Subcutaneous abdominal adipose tissue (tissue), 5 donors: ENCODE data around the gene SLC25A42.

Experiments used
- H3K27ac ChIP-seq: one replicate; pipeline ENCODE4 v1.7.0; 2013; ENCODE audit warnings: low read depth, mild to moderate bottlenecking, inconsistent platforms, low read length, moderate library complexity
- H3K27me3 ChIP-seq, 5 donors: one replicate each; pipeline ENCODE4 v1.7.0; 2013; ENCODE audit warnings: low read length in 5 of 5, inconsistent platforms in 1 of 5; ENCODE audit not compliant: control insufficient read depth in 5 of 5, insufficient read depth in 4 of 5
- H3K36me3 ChIP-seq, 5 donors: one replicate each; pipeline ENCODE4 v1.7.0; 2013; ENCODE audit warnings: low read length in 5 of 5; ENCODE audit not compliant: control insufficient read depth in 5 of 5, insufficient read depth in 5 of 5
- H3K4me1 ChIP-seq, 5 donors: one replicate each; pipeline ENCODE4 v1.7.0; 2013; ENCODE audit warnings: low read length in 5 of 5, mild to moderate bottlenecking in 3 of 5, moderate library complexity in 1 of 5; ENCODE audit not compliant: control insufficient read depth in 5 of 5, insufficient read depth in 5 of 5
- H3K4me3 ChIP-seq, 5 donors: one replicate each; pipeline ENCODE4 v1.7.0; 2013; ENCODE audit warnings: low read length in 5 of 5, low read depth in 1 of 5
- H3K9ac ChIP-seq, 5 donors: one replicate each; pipeline ENCODE4 v1.7.0; 2013; ENCODE audit warnings: low read length in 5 of 5, mild to moderate bottlenecking in 4 of 5, moderate library complexity in 3 of 5
- H3K9me3 ChIP-seq, 5 donors: one replicate each; pipeline ENCODE4 v1.7.0; 2013; ENCODE audit warnings: low read length in 5 of 5; ENCODE audit not compliant: control insufficient read depth in 5 of 5
- donor health status: healthy.
- donor health status: healthy.
- donor health status: healthy.
- donor health status: healthy.
- donor health status: healthy.

SLC25A42 gene

DNA sequence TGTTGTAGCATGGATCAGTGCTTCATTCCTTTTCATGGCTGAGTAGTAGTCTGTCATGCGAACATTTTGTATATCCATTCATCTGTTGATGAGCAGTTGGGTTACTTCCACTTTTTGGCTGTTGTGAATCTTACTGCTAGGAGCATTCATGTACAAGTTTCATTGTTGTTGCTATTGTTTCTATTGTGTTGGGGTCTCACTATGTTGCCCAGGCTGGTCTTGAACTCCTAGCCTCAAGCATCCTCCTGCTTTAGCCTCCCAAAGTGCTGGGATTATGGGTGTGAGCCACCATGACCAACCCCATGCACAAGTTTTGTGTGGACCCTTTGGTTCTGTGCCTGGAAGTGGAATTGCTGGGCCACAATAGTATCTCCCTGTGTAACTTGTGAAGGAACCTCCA is 15.8 kb downstream of the SLC25A42 start:
- Histone ChIP-seq H3K9me3 (no peaks in the 10 kb centered on the region), H3K36me3 (peaks cover 0 to 14% (median 9%) of the 10 kb centered on the region in 5 donors), H3K27ac (no peak overlapping the region), H3K27me3 (no peaks in the 10 kb centered on the region), H3K9ac (no peak overlapping the region), H3K4me3 (no peak overlapping the region), H3K4me1 (peaks cover 2 to 10% (median 8%) of the 10 kb centered on the region in 5 donors)

DNA sequence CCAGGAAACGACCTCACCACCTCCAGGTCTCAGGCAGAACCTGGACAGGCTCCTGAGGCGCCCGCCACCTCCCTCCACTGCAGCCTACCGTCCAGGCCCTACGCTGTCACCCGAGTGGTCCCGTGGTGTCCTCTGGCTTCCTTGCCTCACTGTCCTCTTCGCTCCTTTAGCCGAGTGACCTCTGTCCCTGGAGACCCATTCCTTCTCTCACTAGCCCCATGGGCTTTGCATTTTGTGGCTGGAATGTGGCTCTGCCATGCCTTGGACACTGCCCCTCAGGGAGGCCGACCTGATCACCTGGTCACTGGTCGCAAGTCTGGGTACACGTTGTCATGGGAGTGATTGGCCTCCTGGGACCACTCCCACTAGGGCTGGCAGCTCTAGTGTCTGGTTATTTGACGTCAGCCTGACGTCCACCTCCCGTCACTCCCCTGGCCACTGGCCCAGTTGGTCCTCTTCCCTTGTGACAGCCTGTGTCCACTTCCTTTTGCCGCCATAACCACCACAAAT is 17.9 kb downstream of the SLC25A42 start:
- Histone ChIP-seq H3K4me3 (no peak overlapping the region), H3K27ac (no peak overlapping the region), H3K36me3 (peaks cover 0 to 8% (median 5%) of the 10 kb centered on the region in 5 donors)

DNA sequence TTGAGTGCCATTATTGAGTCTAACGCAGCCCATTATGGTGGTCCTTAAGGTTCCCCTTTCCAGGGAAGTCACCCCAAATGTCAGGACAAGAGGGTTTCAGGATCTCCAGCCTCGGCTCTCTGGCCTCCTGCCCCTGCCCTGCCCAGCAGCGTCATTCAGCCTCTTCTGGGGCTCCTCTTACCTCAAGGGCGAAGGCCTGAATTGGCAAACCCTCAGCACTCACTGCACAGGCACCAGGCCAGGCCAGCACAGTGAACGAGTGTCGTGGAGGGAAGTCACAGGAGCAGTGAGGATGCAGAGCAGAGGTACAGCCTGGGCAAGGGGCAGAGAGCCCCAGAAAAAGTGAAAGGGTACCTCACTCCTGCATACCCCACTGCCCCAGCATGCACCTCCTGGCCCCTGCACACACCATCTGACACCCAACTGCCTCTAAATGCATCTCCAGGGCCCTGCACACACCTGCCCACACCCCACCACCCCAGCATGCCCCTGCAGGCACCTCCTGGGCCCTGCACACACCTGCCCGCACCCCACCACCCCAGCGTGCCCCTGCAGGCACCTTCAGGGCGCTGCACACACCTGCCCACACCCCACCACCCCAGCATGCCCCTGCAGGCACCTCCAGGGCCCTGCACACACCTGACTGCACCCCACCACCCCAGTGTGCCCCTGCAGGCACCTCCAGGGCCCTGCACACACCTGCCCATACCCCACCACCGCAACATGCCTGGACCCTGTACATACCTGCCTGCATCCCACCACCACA is 19.8 kb downstream of the SLC25A42 start:
- Histone ChIP-seq H3K27ac (no peak overlapping the region), H3K4me3 (no peak overlapping the region), H3K4me1 (peaks cover 2 to 10% (median 8%) of the 10 kb centered on the region in 5 donors), H3K9me3 (no peaks in the 10 kb centered on the region), H3K9ac (no peak overlapping the region), H3K27me3 (no peaks in the 10 kb centered on the region), H3K36me3 (peaks cover 0 to 8% (median 4%) of the 10 kb centered on the region in 5 donors)

More for the DNA sequence above, 17.9 kb downstream of the SLC25A42 start:
- Histone ChIP-seq H3K9ac (no peak overlapping the region), H3K27me3 (no peaks in the 10 kb centered on the region), H3K4me1 (peaks cover 2 to 10% (median 8%) of the 10 kb centered on the region in 5 donors), H3K9me3 (no peaks in the 10 kb centered on the region)

DNA sequence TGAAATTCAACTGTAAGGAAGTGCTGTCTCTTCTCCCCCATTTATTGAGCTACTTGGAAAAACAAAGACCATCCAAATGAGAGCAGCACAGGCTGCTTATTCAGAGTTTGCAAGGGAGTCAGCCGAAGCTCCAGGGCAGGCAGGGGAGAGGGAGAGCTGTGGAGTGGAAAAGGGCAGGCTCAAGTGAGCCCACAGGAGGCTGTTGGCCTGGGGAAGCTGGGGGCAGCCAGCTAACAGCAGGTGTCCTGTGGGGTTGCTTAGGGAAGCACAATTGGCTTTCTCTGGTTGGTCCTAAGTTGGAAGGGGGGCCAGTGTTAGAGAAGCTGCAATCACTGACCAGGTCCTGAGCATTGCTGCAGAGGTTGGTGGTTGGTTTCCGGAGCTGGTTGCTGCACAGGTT is 23.9 kb downstream of the SLC25A42 start:
- Histone ChIP-seq H3K36me3 (peaks cover 0 to 13% (median 5%) of the 10 kb centered on the region in 5 donors), H3K27me3 (no peaks in the 10 kb centered on the region), H3K4me1 (no peaks in the 10 kb centered on the region), H3K9ac (no peak overlapping the region), H3K9me3 (no peaks in the 10 kb centered on the region), H3K4me3 (no peak overlapping the region), H3K27ac (no peak overlapping the region)

DNA sequence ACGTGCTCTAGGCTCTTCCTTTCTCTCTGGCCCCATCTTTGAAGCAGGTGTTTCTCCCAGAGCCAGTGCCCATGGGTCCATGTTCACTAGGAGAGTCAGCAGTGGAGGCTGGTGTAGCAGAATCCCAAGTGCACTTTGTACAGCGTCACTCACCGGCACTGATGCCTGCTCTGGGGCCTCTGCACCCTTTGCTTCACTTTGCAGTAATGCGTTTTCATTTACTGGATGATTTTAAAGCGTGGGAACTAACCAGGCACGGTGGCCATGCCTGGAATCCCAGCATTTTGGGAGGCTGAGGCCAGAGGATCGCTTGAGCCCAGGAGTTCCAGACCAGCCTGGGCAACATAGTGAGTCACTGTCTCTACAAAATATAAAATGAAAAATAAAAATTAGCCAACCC is 30.7 kb downstream of the SLC25A42 start:
- H3K27me3 ChIP-seq, result no peaks in the 10 kb centered on the region
- no peak overlapping the region for H3K9ac ChIP-seq
- H3K27ac ChIP-seq, result no peak overlapping the region
- no peaks in the 10 kb centered on the region for H3K9me3 ChIP-seq
- H3K36me3 ChIP-seq, result peaks cover 0 to 28% (median 16%) of the 10 kb centered on the region in 5 donors
- H3K4me3 ChIP-seq, result no peak overlapping the region
- peaks cover 0 to 11% (median 10%) of the 10 kb centered on the region in 5 donors for H3K4me1 ChIP-seq

DNA sequence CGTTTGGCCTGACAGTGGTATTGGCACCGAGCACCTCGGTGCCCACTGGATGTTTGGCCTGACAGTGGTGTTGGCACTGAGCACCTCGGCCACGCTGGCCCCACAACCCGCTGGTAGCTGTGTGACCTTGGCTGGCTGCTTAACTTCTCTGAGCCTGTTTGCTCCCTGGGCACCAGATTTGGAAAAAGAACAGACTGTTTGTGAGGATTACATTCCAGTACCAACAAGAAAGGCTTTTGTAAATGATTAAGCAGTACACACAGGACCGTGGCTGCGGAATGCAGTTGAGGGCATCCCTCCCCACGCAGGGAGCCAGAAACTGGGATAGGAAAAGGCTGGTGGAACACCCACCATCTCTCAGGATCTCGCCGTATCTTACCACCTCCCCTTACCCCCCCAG is 31.9 kb downstream of the SLC25A42 start:
- H3K27me3 ChIP-seq, result no peaks in the 10 kb centered on the region
- no peaks in the 10 kb centered on the region for H3K9me3 ChIP-seq
- peaks cover 0 to 32% (median 16%) of the 10 kb centered on the region in 5 donors for H3K36me3 ChIP-seq
- no peak overlapping the region for H3K4me3 ChIP-seq
- H3K4me1 ChIP-seq, result peaks cover 0 to 13% (median 12%) of the 10 kb centered on the region in 5 donors
- H3K27ac ChIP-seq, result no peak overlapping the region
- no peak overlapping the region for H3K9ac ChIP-seq

DNA sequence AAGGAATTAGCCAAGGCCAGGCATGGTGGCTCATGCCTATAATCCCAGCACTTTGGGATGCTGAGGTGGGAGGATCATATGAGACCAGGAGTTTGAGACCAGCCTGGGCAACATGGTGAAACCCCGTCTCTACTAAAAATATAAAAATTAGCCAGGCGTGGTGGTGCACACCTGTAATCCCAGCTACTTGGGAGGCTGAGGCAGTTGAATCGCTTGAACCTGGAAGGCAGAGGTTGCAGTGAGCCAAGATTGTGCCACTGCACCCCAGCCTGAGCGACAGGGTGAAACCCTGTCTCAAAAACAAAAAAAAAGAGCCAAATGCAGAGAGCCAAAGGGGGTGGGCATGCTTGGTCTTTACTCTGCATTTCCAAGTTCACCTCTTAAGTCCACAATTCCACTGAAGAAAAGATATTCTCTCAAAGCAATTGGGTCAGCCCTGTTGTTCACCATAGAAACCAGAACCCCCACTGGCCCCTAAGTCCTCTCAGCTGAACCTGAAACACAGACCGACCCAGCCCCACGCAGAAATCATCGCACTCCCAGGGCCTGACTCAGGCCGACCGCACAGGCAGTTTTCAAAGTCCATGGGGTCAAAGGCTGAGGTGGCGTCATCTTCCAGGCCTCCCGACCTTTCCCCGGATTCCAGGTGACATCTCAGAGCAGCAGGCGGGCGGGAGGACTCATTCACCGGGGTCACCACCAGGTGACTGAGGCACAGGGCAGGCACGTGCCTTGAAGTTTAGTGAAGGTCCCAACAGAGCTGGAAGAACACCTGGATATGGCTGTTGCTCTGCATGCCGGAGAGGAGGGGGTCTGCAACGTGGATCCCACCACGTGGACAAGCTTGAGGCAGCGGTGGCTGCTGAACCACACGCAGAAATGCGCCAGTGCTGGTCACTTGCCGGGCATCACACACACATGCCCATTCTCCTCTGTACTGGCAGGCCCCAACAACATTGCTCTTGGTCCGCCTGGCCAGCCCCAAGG is 33.1 kb downstream of the SLC25A42 start:
- Histone ChIP-seq H3K9me3 (no peaks in the 10 kb centered on the region), H3K36me3 (peaks cover 0 to 39% (median 25%) of the 10 kb centered on the region in 5 donors), H3K4me1 (peaks cover 0 to 13% (median 12%) of the 10 kb centered on the region in 5 donors), H3K27ac (no peak overlapping the region), H3K27me3 (no peaks in the 10 kb centered on the region), H3K4me3 (no peak overlapping the region), H3K9ac (no peak overlapping the region)

DNA sequence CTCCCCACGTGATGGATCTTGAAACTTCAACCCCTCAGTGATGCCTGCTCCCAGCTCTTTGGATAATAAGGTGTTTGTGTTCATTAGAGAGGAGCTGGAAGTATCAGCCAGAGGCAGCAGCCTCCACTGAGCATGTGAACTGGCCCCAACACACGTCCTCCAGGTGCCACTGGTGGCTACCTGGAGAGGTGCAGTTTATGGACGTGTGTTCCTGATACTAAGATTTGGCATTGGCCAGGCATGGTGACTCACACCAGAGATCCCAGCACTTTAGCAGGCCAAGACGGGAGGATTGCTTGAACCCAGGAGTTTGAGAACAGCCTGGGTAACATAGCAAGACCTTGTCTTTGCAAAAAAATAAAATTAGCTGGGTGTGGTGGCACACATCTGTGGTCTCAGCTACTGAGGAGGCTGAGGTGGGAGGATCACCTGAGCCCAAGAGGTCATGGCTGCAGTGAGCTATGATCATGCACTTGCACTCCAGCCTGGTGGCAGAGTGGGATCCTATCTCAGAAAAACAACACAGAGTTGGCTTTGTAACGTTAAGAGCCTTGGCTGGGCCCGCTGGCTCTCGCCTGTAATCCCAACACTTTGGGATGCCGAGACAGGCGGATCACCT is 34.4 kb downstream of the SLC25A42 start:
- no peak overlapping the region for H3K27ac ChIP-seq
- H3K36me3 ChIP-seq, result peaks cover 0 to 38% (median 25%) of the 10 kb centered on the region in 5 donors
- peaks cover 0 to 13% (median 12%) of the 10 kb centered on the region in 5 donors for H3K4me1 ChIP-seq
- no peaks in the 10 kb centered on the region for H3K9me3 ChIP-seq
- H3K27me3 ChIP-seq, result no peaks in the 10 kb centered on the region
- no peak overlapping the region for H3K9ac ChIP-seq
- no peak overlapping the region for H3K4me3 ChIP-seq

DNA sequence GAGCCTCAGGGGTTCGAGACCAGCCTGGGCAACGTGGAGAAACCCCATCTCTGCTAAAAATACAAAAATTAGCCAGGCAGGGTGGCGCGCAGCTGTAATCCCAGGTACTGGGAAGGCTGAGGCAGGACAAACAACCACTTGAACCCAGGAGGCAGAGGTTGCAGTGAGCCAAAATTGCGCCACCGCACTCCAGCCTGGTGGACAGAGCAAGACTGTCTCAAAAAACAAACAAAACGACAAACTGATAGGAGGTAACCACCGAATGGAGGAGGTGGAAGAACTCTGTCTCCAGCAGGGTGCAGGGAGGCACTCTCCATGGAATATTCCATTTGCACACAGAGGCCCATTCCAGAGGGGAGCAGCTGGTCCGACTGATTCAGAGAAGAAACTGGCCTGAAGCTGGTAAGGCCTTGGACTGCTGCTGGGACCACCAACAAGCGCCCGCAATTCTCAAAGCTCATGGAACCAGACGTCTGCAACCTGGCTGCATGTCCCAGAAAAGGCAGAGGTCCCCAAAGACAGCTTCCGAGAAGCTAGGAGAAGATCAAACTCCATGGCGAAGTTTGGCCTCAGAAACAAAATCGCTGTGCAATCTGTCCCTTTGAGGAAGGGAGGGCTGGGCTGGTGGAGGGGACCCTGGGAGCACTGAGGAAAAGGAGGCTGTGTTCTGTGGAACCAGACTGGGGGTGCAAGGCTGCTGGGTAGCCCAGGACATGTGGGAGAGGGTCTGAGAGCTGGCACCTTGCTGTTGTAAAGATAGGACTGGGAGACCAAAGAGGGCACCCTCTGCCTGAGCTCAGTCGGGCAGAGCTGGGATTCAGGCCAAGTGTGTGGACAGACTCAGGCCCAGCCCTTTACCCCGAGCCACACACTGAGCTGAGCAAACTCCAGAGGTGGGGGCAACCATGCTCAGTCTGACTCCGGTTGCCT is 35.2 kb downstream of the SLC25A42 start:
- H3K9ac ChIP-seq, result no peak overlapping the region
- H3K27me3 ChIP-seq, result no peaks in the 10 kb centered on the region
- H3K4me1 ChIP-seq, result peaks cover 0 to 13% (median 12%) of the 10 kb centered on the region in 5 donors
- H3K36me3 ChIP-seq, result peaks cover 0 to 38% (median 25%) of the 10 kb centered on the region in 5 donors
- no peak overlapping the region for H3K4me3 ChIP-seq
- peak overlapping the region; percentile 16 for H3K27ac ChIP-seq
- H3K9me3 ChIP-seq, result no peaks in the 10 kb centered on the region
